Activated CD4-positive, alpha-beta T cell treated with anti-CD3 and anti-CD28 coated beads, Interleukin-2, amount 50 U/mL, for 48 hours (primary cell): ENCODE data around the gene LINC01488.

ENCODE experiments used
- DNase-seq, 2 experiments: peaks; one replicate each; pipeline ENCODE4 v3.0.0-alpha.2; 2020

The LINC01488 gene

DNA sequence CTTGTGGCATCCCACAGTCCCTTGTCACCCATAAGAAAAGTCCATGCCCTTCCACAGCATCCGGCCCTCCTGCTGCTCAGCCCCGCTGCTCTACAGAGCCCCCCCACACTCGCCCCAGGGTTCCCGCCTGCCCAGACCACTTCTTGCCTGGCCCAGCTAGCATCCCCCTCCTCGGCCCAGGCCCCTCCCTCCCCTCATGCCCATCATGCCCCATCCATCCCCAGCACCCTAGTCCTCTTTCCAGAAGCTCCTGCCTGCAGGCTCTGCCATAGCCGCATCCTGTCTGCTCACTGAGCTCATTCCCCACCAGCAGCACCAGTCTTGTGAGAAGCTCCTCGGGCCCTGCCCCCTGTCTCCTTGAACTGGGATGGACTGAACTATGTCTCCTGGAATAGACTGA lies 54.4 kb downstream of the LINC01488 start:
- DNase-seq = no peak

DNA sequence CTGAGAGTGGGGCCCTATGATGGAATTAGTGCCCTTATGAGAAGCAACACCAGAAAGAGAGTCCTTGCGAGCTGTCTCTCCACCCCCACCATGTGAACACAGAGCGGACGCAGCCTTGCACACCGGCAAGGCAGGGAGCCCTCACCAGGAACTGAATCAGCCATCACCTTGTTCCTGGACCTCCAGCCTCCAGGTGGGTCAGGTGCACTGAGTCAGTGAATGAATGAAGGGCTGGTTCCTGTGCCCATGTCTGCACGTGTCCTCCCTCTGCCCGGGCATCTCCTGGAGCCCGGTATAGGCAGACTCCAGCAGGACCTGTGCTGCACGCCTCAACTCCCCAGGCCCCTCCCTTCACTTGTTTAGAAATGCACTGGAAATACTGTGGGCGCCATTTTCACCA lies 54.9 kb downstream of the LINC01488 start:
- no peak for DNase-seq

DNA sequence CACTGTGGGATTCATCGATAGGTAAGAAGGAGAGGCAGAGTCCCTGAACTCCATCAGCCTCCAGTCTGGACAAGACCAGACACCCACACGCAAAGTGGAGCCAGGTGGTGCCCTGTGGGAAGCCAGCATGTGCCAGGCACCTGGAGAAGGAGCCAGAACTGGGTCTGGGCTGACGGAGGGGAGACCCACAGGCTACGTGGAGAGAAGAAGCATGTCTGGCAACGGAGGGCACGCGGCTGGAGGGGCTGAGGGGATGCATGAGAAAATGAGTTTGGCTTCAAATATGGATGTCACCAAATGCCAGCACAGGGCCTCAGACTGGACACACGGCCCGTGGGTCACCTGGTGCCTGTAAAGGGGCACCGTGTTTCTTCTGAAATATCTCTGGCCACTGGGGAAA lies 55.7 kb downstream of the LINC01488 start:
- DNase-seq = no peak

DNA sequence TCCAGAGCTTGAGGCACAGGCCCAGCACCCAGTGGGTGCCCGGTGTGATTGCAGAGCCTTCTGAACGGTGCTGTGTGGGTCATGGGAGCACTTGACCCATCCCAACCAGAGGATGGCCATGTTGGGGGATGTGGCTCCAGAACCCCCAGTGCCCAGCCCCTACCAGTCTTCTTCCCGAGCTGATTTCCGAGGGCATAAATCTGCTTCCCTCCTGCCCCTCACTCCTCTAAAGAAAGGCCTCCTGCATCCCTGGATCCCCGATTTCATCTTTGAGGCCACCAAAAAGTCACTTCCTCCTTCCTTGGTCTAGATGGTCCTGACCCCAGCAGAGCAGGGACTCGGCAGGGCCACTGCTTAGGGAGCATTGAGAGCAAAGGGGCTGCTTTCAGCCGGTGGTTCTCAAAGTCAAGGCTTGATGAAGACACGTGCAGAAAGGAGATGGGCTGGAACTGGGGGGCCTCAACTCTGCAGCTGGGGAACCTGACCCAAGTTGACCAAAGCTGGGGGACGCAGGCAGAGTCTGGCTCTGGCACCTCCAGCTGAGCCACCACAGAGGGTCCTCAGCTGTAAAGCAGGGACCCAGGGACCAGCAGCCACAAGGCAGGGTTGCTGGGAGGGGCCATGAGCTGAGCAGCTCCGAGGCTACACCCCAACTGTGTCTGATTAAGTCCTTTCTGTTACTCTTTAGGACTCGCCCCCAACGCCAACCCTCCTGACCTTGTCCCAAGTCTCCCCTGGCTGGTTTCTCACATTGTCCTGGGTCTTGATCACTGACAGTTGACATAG lies 56.6 kb downstream of the LINC01488 start:
- DNase-seq = no peak

DNA sequence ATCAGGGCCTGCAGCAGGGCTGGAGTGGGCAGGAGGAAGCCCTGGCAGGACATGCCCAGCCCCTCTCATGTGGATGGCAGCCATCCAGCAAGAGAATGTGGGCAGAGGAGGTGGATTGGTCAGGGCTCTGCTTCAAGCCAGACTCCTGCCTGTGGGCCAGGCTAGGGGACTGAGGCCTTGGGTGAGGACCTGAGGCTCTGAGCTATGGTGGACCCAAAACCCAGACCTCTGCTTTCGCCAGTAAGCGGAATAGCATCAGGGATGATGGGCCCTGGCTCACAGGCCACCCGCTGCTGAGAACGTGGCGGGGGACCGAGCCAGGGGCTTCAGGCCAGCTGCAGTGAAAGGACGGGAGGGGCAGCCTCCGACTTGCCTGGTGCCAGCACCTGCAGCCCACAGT lies 57.4 kb downstream of the LINC01488 start:
- DNase-seq = no peak

DNA sequence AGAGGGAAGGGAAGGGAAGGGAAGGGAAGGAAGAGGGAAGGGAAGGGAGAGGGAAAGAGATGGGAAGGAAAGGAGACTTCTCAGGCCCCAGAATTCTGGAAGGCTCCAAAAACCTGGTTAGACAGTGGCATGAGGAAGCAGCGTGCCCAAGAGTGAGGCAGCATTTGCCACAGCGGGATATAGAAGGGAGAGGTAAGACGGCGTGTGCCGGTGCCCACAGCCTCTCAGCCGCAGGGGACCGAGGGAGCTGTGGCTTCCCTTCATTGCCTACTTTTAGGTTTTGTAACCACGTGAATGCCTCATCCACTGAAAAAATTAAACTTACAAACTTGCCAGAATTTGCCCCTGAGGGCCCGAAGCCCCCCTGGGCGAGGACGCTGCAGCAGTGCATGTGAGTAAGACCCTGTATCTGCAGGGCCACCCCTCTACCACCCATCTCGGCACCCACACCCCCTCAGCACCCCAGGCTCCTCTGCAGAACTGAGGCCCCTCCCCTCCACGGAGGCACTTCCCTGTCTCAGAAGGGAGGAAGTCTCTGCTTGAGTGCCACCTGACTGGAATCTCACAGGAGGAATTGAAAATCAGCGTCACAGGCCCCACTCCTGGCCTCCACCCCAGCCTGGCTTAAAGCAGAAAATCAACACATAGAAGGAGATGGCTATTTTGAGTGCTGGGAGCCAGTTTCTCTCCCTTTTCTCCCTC lies 58.1 kb downstream of the LINC01488 start:
- DNase-seq = no peak

DNA sequence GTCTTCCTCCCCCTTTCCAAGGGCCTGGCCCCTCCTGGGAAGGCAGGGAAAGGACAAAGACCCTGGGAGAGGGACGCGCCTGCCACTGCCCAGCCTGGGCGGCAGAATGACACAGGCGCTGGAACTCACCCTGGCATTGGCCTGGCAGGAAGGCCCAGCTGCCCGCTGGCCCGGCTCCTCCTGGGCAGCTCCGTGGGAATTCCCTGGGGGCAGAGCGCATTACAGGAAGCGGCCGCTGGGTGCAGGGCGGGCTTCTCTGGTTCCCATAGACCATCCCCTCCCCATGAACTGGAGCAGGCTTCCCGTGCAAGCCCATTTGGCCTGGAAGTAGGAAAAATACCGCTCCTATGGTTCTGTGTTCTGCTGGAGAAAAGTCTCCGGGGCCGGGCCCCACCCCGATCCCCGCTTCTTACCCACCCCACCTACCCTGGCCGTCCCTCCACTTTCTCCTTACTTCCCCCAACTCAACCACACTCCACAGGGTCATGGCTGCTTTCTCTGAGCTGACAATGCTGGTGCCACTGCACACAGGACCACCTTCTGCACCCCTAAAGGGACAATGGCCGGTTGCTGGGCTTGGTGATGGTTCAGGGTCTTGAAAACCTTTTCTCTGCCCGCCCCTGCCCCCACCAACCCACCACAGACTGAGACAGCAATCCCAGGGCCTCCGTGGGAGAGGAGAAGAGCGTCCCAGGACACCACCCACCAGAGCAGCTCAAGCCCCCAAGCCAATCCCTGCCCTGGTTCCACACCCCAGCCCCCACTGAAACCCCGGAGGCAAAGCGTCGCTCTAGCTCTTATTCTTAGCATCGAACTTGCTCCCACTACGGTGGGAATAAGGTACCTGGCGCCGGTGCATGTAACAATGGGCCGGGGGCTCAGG lies 58.9 kb downstream of the LINC01488 start:
- DNase-seq = no peak

DNA sequence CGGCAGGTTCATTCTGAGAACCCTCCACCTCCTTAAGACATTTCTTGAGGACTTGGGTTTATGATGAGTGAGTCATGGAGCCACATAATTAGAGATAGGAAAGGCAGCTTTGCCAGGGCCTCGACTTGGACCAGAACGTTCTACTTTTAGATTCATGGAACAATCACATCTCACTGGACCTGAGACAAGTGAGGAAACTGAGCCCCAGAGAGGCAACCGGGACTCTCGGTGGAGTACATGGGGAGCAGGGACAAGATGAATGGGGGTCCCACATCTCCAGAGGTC lies 59.5 kb downstream of the LINC01488 start:
- DNase-seq = no peak

DNA sequence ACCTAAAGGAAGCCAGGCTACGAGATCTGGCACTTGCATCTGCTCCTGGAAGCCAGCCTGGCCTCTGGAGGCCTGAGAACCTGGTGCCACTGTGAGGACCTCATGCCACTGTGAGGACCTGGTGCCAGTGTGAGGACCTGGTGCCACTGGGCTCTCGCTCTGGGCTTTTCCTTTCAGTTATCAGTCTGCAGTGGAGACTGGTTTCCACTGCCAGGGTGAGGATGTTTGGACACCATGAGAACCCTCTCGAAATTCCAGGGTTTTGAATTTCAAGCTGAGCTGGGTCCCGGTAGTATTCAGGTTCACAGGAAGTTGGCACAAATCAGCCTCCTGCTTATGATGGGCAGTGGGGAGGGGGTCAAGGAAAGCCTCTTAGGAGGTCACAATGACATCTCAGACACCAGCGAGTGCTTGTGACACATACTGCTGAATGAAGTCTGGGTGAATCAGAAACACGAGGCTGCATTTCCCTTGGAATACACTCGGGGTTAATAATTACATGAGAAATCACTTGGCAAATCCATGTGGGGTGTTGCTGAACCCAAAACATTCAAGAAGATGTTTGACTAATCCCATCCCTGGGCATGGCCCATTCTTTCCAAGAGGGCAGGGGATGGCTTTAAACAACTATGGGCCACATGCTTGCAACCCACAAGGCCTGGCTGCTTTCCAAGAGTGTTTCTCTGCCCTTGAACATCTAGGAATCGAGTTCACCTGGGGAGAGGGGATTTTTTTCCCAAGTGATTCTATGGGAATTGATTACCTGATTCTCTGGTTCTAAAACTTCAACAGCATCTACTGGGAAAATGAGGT lies 60.2 kb downstream of the LINC01488 start:
- no peak for DNase-seq

DNA sequence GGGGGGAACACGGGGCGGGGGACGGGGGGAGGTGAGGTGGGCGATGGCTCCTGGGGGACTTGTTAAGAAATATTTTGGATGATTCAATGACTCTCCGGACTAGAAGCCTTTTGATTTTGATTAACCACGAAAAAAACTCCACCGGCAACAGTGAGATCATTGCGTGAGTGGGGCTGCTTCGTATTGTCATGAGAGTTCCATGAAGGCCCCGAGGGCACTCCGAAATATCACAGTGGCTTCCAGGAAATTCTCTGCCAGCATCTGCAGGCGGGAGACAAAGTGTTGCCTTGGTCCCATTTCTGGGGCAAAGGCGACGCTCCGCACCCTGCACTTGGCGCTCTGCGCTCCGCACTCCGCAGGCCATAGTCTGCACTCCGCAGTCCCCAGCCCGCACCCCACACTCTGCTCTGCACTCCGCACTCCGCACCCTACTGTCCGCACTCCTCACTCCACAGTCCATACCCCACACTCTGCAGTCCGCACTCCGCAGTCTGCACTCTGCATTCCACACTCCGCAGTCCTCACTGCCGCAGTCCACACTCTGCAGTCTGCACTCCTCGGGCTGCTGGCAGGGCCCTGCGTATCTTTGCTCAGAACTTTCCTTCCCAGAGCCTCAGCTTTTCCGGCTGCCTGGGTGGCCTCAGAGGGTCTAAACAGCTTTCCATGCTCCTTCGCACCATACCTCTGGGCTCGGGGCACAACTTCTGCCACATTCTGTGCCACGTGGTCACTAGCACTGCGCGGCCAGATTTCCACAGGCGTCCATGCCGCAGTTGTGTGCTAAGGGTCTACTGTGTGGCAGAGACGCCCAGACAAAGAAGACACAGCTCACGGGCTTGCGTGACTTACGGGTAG lies 61.1 kb downstream of the LINC01488 start:
- no peak for DNase-seq
